ENCODE results near the gene APOM. TPM values are rescaled to one million over a fixed set of nuclear protein-coding genes. Genes with fewer than 3 reads are reported as not detected.

The APOM gene
- total RNA-seq, 1 donor from 2014 or later, result 2.2 TPM

DNA sequence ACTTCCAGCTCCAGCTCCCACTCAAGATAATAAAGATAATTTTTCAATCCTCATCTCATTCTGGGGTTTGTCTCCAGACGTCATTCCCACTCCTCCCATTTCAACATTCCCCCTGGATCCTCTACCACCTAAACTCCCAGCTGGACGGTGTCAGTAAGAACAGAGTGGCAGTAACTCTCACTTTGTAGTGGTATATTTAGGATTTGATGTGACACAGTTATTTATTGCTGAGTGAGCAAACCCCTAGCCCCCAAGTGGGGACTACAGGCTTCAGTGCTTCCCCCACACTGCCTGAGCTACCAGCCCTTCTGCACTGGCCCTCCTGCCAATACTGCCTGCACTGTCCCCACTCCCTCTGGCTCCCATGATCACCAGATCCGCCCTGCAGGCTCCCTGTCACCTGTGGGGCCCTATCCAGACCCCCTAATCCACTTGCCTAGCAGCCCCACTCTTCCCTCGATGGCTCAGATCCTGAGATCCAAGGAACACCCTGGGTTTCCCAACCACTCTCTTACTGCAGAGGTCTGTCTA, 2.5 kb downstream of the APOM start:
- H3K4me3 Mint-ChIP-seq, result peak overlapping the region; percentile 28
- DNase-seq, result no peak
- POLR2A ChIA-PET, result interaction anchor here (0.5 to 1.2 kb wide), 6 partner anchors 32 to 1879 kb away, joined by 3 to 5 read pairs (median 4); no protein-coding TSS in a partner anchor
- ATAC-seq (ENCODE audit: low read depth), result no peak
- peaks cover 67% of the 10 kb centered on the region for H3K4me1 Mint-ChIP-seq
- H3K27ac Mint-ChIP-seq, result peak overlapping the region; percentile 36
- H3K9me3 Mint-ChIP-seq, result no peaks in the 10 kb centered on the region
- H3K27me3 Mint-ChIP-seq, result no peaks in the 10 kb centered on the region
- TF ChIP-seq, protein P1, sequence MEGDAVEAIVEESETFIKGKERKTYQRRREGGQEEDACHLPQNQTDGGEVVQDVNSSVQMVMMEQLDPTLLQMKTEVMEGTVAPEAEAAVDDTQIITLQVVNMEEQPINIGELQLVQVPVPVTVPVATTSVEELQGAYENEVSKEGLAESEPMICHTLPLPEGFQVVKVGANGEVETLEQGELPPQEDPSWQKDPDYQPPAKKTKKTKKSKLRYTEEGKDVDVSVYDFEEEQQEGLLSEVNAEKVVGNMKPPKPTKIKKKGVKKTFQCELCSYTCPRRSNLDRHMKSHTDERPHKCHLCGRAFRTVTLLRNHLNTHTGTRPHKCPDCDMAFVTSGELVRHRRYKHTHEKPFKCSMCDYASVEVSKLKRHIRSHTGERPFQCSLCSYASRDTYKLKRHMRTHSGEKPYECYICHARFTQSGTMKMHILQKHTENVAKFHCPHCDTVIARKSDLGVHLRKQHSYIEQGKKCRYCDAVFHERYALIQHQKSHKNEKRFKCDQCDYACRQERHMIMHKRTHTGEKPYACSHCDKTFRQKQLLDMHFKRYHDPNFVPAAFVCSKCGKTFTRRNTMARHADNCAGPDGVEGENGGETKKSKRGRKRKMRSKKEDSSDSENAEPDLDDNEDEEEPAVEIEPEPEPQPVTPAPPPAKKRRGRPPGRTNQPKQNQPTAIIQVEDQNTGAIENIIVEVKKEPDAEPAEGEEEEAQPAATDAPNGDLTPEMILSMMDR (IDR thresholded peaks at IDR 0.05), result no peak
- peaks cover 48% of the 10 kb centered on the region for H3K36me3 Mint-ChIP-seq (ENCODE audit: low read depth)
- intact Hi-C loops (cut with micrococcal nuclease), result no loop called here
- CTCF ChIA-PET, result interaction anchor here (1.3 kb wide), 1 partner anchor 107 kb away, joined by 3 read pairs; no protein-coding TSS in a partner anchor

DNA sequence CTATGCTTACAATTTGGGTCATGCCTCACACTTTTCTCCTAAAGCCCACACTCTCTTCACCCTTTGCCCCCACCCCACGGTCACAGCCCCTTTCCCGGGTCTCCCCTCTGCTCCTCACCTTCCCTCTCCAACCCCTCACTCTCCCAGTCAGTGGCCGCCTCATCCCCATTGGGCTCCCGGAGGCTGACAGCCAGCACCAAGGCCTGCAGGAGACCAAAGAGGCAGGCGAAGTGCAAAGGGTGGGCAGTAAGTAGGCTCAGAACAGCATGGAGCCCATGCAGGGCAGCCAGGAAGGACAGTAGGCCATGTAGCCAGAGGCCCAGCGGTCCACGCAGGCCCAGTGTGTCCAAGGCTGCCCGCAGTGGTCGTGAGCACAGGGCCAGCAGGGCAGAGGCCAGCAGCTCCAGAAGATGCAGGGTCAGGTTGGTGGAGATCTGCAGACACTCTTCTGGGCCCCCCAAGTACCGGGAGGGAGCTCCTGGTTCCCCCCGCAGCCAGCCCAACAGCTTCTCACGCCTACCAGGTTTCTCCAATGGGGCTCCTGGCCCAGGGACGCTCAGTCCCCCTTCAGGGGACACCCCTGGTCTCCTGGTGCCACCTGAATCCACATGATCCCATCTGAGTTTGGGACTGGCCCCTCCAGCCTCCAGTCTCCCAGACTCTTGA, 3.4 kb downstream of the APOM start:
- ChIA-PET CTCF (interaction anchor here (0.6 kb wide), 1 partner anchor 170 kb away, joined by 3 read pairs; no protein-coding TSS in a partner anchor), POLR2A (interaction anchor here (0.7 to 2.1 kb wide), 4 partner anchors 38 to 535 kb away, joined by 3 to 6 read pairs (median 5); no protein-coding TSS in a partner anchor)
- Mint-ChIP-seq H3K27ac (peak overlapping the region; percentile 85), H3K27me3 (no peaks in the 10 kb centered on the region), H3K4me1 (peaks cover 72% of the 10 kb centered on the region), H3K4me3 (peak overlapping the region; percentile 88), H3K36me3 (ENCODE audit: low read depth) (peaks cover 57% of the 10 kb centered on the region), H3K9me3 (no peaks in the 10 kb centered on the region)
- ATAC-seq (ENCODE audit: low read depth) (no peak), DNase-seq (no peak)
- TF ChIP-seq, protein P1 (IDR thresholded peaks at IDR 0.05), result no peak
- intact Hi-C loops (cut with micrococcal nuclease), result no loop called here

DNA sequence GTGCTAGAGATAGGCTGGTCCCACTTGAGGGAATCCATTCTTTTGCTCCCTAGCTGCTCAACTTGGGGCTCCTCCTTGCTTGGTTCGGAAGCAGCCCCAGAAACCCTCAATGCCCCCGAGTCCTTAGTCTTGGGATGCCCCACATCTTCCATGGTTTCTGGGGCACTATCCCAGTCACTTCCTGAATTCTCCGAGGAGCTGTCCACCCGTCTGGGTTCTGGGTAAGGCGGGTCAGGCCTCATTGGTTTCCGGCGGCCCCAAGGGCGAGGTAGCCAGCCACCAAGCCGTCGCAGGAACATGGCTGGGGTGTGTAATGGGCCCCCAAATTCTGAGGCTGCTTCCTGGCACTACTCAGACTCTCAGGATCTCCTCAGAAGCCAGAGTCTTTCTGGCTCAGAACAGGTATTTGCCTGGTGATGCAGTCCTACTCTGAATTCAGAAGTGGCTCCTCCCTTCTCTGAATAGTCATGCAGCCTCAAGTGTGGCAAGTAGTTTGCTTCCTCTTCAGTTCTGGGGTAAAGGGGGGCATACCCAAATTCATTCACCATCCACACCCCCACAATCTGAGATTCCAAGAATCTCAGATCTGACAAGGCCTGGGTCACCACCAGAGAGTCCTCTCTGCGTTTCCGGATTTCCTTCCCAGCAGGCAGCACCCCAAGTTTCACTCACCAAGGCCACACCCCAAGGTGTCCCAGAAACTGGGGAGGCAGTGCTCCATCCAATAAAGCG, 4.1 kb downstream of the APOM start:
- Mint-ChIP-seq H3K27me3 (no peaks in the 10 kb centered on the region), H3K9me3 (no peaks in the 10 kb centered on the region), H3K4me3 (peak overlapping the region; percentile 88), H3K4me1 (peaks cover 79% of the 10 kb centered on the region), H3K36me3 (ENCODE audit: low read depth) (peaks cover 64% of the 10 kb centered on the region), H3K27ac (peak overlapping the region; percentile 85)
- POLR2A ChIA-PET, result interaction anchor here (0.6 to 6.2 kb wide), 15 partner anchors 7 to 1284 kb away, joined by 3 to 188 read pairs (median 5); partner anchors contain the start of genes ABHD16A, APOM, BAG6 and DXO
- ATAC-seq (ENCODE audit: low read depth), result peak; percentile 27
- TF ChIP-seq, protein P1 (IDR thresholded peaks at IDR 0.05), result no peak
- no peak for DNase-seq
- intact Hi-C loops (cut with micrococcal nuclease), result loop anchor here (1.0 to 10.0 kb wide), 3 partner anchors 8 to 515 kb away; partner anchors contain the start of genes AGPAT1, BAG6 and RNF5
- CTCF ChIA-PET, result interaction anchor here (0.7 kb wide), 1 partner anchor 170 kb away, joined by 3 read pairs; no protein-coding TSS in a partner anchor

DNA sequence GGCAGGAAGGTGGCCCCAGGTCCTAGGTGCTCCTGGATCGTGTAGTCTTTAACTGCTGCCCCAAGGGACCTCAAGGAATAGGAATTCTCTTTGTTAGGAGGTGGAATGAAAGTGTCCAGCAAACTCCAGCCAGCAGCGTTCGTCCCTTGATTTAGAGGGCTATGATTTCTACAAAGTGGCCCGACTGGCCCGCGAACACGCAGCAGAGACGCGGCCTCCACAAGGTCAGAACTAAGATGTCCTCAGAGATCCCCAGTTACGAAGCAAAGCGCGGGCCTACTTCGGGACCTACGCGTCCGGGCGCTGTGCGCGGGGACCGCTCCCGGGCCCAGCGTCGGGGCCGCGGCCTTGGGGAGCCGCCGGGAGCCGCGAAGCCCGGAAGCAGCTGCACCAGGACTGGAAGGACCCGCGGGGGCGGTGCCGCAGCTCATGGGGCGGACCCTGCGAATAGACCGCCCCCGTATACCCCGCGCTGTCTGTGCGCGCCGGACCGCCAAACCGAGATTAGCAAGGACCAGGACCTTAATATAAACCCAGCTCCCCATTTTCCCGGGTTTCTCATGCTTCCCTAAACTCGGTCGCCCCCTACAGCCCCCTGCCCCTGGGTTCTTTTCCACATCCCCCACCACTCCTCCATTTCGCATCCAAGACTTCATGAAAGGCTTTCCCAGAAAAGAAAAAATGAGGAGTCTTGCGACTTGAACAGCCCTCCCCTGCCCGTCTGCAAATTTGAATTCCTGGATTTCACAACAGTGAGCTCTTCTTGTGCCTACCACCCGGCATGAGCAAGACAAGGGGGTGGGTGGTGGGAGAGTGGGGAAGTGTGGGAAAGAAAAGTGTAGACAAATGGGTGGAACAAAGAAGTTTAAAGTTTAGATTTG, 4.9 kb downstream of the APOM start, which contains the start of gene C6orf47:
Gene C6orf47, minus strand, starts transcription at position 398 of the 881 bp plus-strand sequence. CDS start 831 bp downstream, outside the sequence.
- TF ChIP-seq, protein P1 (IDR thresholded peaks at IDR 0.05), result no peak
- H3K36me3 Mint-ChIP-seq (ENCODE audit: low read depth), result peaks cover 64% of the 10 kb centered on the region
- peaks cover 75% of the 10 kb centered on the region for H3K4me1 Mint-ChIP-seq
- DNase-seq, result peak; percentile 77
- H3K27me3 Mint-ChIP-seq, result no peaks in the 10 kb centered on the region
- H3K4me3 Mint-ChIP-seq, result peak within 1 kb of the TSS; percentile 88
- ChIA-PET POLR2A (interaction anchor here (0.6 to 6.2 kb wide), 28 partner anchors 7 to 1283 kb away, joined by 3 to 188 read pairs (median 4); partner anchors contain the start of genes ABHD16A, APOM, ATP6V1G2 and BAG6), CTCF (interaction anchor here (0.7 kb wide), 1 partner anchor 169 kb away, joined by 3 read pairs; no protein-coding TSS in a partner anchor)
- intact Hi-C loops (cut with micrococcal nuclease), result loop anchor here (1.0 to 10.0 kb wide), 3 partner anchors 8 to 514 kb away; partner anchors contain the start of genes AGPAT1, BAG6 and RNF5
- peak within 1 kb of the TSS; percentile 85 for H3K27ac Mint-ChIP-seq
- ATAC-seq (ENCODE audit: low read depth), result peak; percentile 68
- H3K9me3 Mint-ChIP-seq, result no peaks in the 10 kb centered on the region
